GM18502 (cell line): ENCODE data around the gene OSMR.

Source experiments
- ATAC-seq: cut with Tn5 transposase; IDR thresholded peaks from one replicate; pipeline ENCODE4 v1.9.1; 2021; ENCODE audit warnings: mild to moderate bottlenecking; ENCODE audit not compliant: unreplicated experiment, poor library complexity

OSMR gene

DNA sequence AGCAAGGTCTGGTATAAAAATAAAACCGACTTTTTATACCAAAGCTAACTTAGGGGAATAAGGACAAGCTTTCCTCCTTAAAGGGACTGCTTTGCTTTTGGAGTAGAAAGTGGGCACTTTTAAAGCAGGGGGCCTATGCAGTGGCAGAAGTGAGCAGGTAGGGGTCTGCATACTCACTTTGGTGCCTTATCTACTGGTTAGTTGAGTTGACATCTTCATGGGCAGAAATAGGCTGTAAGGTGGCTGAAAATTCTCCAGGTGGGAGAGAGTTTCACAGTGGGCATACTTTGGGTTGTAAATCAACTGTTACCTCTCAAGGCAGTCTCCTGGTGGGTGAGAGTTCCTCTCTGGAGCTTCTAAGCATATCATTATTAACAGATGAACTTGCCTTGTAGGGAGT is 24.8 kb downstream of the OSMR start:
- no peak for ATAC-seq

DNA sequence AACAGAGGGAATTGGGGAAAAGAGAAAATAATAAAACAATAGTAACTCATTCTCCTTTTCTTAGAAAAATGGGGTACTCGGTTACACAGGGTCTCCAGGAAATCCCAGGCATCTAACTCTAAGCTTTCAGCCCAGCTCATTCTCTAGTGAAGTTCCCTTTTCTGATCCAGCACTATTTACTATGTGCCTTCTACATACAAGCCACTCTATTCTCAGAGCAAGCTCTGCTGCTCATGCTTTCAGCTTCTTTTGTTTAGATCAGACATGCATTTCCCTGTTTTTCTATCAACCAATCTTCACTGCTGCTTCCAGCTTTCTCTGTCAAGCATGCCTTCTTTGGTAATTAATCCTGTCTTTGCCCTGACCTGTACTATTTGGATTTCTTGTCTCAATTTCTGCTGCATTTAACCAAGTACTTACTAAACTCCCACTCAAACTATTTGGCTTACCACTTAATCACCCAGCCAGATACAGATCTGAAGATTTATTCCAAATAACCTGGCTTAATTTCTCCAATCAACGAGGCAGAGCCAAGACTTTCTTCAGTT is 25.3 kb downstream of the OSMR start:
- ATAC-seq, result no peak

GRCh38 chr5:38871790-38872551 is 26.2 kb downstream of the OSMR start:
- ATAC-seq, result no peak

GRCh38 chr5:38872826-38873225 is 27.0 kb downstream of the OSMR start:
- ATAC-seq, result no peak

GRCh38 chr5:38874948-38875456 is 29.2 kb downstream of the OSMR start:
- ATAC-seq, result no peak

- no peak for ATAC-seq
These were observed 32.7 kb downstream of the OSMR start for GRCh38 chr5:38878391-38879077.

GRCh38 chr5:38879078-38879460 is 33.3 kb downstream of the OSMR start:
- no peak for ATAC-seq

DNA sequence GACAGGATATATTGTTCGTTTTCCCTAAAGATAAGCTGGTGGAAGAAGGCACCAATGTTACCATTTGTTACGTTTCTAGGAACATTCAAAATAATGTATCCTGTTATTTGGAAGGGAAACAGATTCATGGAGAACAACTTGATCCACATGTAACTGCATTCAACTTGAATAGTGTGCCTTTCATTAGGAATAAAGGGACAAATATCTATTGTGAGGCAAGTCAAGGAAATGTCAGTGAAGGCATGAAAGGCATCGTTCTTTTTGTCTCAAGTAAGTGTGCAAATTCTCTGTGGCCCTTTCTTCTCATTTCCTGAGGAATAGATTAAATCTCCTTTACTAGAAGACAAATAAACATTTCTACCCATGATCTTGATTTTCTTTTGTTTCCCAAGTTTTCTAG is 38.0 kb downstream of the OSMR start:
- ATAC-seq, result no peak

DNA sequence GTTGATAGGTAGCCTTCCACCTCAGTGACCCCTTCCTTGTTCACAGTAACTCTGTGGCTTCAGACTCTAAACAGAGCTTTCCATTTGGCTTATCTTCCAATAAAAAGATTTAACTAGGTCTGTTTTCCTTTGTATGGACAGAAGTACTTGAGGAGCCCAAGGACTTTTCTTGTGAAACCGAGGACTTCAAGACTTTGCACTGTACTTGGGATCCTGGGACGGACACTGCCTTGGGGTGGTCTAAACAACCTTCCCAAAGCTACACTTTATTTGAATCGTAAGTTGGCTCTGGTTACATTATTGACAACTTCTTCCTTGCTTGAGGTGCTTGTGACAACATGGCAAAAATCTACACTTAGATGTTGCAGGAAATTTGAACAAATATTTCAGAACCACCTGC is 39.4 kb downstream of the OSMR start:
- no peak for ATAC-seq

- no peak for ATAC-seq
These were observed 42.2 kb downstream of the OSMR start for GRCh38 chr5:38888041-38888440.

DNA sequence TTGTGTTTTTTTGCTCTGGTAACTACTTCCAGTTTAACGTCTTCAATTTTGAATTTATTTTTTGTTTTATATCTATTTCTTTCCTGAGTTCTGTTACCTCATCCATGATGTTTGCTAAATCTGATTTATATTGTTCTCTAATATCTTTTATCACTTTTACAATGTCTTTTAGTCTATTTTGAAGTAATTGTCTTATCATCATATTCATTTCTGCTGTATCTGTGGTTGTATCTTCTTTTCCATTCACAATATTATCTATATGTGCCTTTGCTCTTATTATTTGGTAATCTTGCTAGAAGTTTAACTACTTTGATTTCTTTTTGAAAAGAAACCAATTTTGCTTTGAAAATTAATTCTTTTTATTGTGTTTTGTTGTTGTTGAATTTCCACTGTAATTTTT is 43.6 kb downstream of the OSMR start:
- no peak for ATAC-seq

DNA sequence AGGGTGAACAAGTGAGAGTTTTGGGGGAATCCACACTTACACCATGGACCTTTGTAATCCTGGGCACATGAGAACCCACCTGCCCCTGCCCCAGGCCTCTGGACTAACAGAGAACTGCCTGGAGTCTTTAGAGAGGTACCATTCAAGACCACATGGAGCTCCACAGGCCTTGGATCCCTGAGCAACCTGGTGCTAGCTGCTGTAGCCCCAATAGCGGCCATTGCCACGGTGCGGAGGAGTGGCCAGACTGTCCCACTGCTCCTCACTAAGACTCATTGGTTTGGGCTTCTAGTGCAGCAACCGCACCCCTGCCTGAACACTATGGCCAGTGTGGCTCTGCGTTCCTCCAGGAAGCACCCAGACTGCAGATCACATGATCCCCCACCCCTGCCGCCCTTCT is 45.8 kb downstream of the OSMR start:
- no peak for ATAC-seq

GRCh38 chr5:38892363-38892762 is 46.6 kb downstream of the OSMR start:
- no peak for ATAC-seq

- ATAC-seq, result no peak
These were observed 50.9 kb downstream of the OSMR start for GRCh38 chr5:38896760-38897159.

- no peak for ATAC-seq
These were observed 54.1 kb downstream of the OSMR start for GRCh38 chr5:38899936-38900335.

DNA sequence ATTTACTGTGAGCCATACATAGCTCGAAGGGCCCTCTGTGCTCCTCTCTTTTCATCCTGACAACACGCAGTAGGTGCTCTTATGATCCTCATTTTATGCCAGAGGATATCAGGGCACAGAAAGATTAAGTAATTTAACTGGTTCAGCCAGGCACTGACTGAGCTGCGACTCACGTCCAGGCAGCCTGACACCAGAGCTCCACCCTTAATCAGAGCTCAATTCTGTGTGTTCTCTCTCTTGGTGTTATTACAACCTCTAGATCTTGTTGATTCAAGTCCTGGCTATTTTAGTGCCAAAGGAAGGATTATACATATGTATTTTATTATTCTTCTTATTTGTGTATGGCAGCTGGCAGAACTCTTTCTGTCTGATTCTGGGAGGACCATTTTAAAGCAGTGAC is 59.7 kb downstream of the OSMR start:
- no peak for ATAC-seq

- no peak for ATAC-seq
These were observed 60.7 kb downstream of the OSMR start for GRCh38 chr5:38906503-38906902.

DNA sequence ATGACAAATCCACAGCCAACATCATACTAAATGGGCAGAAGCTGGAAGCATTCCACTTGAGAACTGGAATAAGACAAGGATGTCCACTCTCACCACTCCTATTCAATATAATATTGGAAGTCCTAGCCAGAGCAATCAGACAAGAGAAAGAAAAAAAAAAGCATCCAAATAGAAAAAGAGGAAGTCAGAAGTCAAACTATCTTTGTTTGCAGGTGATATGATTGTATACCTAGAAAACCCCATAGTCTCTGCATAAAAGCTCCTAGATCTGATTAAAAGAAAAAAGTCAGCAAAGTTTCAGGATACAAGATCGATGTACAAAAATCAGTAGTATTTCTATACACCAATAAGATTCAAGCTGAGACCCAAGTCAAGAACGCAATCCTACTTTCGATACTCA is 66.1 kb downstream of the OSMR start:
- ATAC-seq, result no peak

- ATAC-seq, result no peak
These were observed 67.9 kb downstream of the OSMR start for GRCh38 chr5:38913714-38914113.

DNA sequence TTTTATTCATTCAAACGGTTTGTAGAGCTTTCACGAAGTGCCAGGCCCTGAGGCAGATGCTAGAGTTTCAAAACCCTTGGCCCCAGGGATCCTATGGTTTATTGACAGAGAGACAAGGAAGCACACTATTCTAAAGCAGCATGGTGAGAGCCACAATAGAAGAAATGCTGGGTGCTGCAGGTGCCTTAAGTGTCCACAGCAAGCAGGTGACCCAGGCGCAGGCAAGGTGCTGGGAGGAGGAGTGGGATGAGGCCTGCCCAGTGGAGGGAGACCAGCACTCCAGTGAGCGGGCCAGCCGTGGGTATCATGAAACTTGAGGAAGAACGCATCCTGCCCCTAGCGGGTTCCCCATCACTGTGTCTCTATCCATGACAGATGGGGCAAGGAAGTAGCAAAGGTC is 71.0 kb downstream of the OSMR start:
- no peak for ATAC-seq

DNA sequence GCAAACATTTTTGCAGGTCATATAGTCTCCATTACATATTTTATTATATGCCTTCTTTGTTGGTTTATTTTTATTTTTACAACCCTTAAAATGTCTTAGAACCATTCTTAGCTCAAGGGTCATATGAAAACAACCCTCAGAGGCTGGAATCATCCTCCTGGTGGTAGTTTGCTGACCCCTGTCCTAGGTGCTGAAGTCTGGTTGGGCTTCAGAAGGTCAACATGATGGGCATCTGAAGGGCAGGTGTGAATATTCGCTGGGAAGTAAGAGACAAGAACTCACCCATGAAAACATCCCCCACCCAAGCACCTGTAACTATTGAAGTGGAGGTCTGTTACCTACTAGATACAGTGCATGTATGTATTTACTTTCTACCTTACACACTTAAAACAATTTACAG is 75.4 kb downstream of the OSMR start:
- ATAC-seq, result no peak

DNA sequence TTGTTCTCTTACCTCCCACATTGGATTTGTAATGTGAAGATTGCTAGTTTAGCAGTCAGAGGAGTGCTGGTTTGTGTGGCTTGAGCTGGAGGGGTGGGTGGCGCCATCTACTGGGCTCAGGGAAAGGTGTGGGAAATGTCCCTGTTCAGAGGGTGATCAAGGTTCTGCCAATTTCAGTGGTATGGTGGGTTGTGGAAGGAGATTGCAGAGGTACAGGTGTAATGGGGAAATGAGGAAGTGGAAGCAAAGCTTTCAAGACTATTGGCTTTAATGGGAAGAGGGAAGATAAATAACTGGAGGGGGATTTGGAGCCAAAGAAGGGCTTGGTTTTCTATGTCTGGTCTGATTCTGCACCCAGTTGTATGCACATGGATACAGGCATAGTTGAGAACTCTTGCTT is 76.4 kb downstream of the OSMR start:
- peak; percentile 84 for ATAC-seq
